GM12892 (cell line): Measurements from ENCODE around the gene IL17B.

Experiments used
- POLR2A ChIP-seq: IDR thresholded peaks from 2 replicates; pipeline ENCODE4 v1.6.1; 2011; ENCODE audit warnings: low read depth, low read length, control low read depth
- POLR2AphosphoS5 ChIP-seq: IDR thresholded peaks from 2 replicates; pipeline ENCODE4 v1.6.1; 2011; ENCODE audit warnings: low read depth, low read length, control low read depth
- TAF1 ChIP-seq: IDR thresholded peaks from 2 replicates; pipeline ENCODE4 v1.6.1; 2011; ENCODE audit warnings: low read depth, mild to moderate bottlenecking, control low read depth, low read length, borderline replicate concordance

- TF ChIP-seq POLR2A (no peak), TAF1 (no peak), POLR2AphosphoS5 (no peak)
Measured at GRCh38 chr5:149382517-149383220, 3.6 kb upstream of the IL17B start.
